GM18907 (cell line): ENCODE data around the gene FBLN2.

Experiments used
- ATAC-seq: cut with Tn5 transposase; IDR thresholded peaks from one replicate; pipeline ENCODE4 v1.9.1; 2021; ENCODE audit warnings: mild to moderate bottlenecking, moderate library complexity; ENCODE audit not compliant: unreplicated experiment

FBLN2 gene

DNA sequence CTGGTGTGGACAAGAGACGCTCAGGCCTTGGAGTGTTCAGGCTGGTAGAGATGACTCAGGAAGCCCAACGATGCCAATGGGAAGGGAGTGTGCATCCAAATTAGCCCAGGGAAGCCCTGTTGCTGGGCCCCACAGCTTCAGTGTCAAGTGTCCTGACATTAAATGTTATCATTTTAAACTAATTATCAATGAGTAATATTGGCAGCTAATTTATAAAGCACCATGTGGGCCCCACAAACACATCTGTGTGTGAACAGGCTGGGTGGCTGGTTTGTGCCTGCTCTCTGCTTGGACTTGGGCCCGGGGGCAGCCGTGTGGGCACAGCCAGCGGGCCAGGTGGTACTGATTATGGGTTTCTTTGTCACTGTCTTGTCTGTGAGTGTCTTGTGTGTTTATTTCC lies 15.0 kb downstream of the FBLN2 start:
- ATAC-seq: no peak

DNA sequence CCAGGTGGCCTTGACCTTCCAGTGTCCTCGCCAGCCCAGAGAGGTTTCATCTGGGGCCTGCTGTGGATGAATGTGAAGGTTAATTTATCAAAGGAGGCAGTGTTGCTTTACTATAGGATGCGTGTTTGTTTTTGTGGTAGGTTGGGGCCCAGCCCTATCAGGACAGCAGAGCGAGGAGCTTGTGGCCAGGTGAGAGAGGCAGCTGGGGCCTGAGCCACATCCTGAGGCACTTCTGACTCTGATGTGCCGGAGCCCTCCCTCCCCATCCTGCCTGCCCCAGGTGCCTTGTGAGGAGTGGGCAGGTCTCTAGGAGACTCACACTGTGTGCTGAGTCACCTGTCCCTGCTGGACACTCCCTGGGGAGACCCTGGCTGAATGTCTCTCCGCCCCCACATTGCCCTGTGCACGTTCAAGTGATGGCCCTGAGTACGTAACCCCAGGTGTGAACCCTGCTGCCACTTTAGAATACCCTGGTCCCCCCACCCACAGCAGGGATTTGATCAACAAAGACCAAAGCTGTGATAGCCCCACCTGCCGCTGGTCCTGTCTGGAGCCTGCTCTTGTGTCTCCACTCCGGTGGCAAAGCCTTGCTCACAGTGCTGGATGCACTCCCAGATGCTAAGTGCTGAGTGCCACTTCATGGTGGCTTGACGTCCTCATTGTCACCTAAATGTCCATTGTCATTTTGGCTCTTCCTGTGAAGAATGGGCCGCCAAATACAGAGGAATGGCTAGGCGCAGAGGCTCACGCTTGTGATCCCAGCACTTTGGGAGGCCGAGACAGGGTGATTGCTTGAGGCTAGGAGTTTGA lies 16.0 kb downstream of the FBLN2 start:
- ATAC-seq: no peak

DNA sequence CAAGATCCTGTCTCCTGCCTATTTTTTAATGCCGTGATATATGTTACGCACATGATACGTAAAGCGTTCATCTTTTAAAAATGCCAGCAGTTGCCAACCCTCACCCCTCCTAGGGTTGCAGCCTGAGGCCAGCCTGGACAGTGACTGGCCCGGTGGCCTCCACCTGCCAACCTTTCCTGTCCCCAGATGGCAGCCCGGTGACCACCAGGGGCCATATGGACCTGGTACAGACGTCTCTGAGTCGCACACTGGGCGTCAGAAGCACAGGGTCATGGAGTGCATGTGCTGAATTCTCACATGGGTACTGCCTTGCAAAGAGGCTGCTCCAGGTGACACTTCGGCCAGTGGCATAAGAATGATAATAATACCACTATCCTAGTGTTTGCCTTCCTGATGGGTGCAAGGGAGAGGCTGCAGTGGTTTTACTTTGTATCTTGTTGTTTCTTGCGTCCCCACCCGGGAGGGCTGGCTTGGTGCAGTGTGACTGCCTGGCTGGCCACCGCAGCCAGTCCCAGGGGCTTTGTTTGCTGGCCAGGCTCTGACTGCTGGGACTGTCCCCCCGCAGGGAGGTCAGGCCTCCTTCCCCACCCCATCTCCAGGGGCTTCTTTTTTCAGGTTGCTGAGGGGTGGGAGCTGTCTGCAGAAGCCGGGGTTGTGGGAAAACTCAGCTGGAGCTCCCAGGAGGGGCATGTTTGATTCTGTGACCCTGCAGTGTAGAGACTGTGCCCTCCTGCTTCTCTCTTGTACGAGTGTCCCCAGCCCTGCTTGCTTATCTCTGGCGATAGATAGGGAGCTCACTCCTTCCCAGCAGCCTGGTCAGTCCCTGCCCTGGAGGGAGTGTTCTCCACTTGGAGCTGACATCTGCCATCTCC lies 16.9 kb downstream of the FBLN2 start:
- ATAC-seq: no peak

DNA sequence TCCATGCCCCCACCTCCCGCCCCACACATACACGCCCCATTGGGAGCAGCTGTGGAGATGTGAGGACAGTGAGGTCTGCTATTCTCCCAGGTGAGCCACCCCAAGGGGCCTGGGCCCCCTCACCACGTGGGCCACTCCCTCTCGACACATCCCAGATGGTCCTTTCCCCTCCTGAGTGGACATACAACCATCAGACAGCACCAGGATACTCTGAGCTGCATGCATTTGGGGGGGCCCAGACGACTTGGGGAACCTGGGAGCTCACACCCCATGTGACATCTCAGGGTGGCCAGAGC lies 17.5 kb downstream of the FBLN2 start:
- no peak for ATAC-seq

DNA sequence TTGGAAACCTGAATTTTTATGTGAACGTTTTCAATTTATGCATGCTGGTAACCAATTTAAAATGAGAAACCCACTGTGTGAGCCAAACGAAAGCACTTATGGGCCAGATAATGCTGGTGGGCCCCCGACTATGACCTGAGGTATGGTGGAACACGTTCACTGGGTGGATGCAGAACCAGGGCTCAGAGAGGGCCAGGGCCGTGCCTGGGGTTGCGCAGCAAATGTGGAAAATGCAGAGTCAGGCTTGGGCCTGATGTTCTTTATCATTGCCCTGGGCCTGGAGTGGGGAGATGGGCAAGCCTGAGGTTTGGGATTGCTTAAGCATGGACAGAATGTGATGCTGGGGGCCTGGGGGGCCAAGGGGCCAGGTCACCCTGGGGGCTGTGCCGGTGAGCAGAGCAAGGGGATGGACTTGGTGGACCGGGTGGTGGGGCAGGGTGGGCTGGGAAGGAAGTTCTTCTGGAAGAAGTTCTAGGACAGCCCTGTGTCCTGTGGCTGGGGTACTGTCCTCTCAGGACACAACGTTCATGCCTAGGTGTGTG lies 17.9 kb downstream of the FBLN2 start:
- no peak for ATAC-seq

DNA sequence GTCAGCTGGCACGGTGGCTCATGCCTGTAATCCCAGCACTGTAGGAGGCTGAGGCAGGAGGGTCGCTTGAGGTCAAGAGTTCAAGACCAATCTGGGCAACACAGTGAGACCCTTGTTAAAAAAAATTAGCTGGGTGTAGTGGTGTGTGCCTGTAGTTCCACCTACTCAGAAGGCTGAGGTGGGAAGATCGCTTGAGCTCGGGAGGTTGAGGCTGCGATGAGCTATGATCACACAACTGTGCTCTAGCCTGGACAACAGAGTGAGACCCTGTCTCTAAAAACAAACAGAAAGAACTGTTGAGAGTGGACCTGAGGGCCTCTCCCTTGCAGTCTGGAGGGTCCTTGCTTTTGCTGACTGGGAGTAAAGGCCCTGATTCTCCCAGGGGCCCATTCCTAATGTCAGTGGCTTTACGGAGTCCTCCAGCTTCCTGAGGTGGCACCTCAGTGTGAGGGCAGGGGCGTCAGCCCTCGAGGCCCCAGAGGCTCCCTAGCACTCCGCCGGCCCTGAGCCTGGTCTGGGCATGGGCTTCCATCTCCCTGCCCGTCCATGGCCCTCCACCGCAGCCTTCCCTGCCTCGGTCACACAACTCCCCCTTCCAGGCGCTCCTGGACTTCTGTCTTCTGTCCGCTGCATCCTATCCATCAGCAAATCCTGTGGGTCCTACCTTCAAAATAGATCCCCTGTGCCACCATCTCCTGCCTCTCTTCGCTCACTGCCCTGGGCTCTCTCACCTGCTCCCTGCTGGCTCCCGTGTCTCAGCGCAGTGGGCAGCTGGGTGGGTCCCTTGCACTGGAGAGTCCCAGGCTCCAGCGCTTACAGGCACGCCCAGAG lies 19.0 kb downstream of the FBLN2 start:
- no peak for ATAC-seq

DNA sequence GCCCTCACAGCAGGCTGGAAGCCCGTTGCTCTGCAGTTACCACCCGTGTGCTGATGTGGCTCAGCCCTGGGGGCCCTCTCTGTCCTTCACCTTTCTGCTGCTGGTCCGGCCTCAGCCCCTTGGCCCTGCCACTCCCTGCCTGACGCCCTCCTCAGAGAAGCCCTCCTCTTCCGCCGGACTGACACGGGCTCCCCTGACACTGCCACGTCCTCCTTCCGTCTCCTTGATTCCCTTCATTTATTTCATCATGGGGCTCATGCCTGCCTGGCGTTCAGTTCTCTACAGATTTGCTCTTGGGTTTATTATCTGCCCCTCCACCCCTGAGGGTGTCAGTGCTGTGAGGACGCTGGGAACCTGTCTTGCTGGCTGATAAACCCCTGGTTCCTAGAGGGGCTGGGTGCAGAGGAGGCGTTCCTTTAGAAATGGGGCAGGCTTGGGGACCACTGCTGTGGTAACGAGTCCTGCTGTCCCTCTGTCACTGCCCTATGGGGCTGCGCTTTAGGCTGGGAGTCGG lies 19.6 kb downstream of the FBLN2 start:
- no peak for ATAC-seq

DNA sequence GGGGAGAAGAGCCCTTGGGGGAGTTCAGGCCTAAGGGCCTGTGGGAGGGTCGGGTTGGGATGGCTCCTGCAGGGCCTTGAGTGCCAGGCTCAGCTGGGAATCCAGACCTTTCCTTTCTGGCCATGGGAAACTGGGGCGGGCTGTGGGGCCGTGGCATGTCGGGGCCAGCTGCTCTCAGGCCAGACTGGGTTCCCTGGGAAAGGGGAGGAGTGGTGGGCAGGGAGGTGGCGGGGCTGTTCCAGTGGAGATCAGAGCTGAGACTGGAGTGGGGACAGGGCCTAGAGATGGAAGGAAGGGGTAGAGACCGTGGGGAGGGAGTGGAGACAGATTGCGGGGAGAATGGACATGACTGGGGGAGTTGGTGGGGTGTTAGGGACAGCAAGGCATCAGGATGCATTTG lies 20.3 kb downstream of the FBLN2 start:
- no peak for ATAC-seq

DNA sequence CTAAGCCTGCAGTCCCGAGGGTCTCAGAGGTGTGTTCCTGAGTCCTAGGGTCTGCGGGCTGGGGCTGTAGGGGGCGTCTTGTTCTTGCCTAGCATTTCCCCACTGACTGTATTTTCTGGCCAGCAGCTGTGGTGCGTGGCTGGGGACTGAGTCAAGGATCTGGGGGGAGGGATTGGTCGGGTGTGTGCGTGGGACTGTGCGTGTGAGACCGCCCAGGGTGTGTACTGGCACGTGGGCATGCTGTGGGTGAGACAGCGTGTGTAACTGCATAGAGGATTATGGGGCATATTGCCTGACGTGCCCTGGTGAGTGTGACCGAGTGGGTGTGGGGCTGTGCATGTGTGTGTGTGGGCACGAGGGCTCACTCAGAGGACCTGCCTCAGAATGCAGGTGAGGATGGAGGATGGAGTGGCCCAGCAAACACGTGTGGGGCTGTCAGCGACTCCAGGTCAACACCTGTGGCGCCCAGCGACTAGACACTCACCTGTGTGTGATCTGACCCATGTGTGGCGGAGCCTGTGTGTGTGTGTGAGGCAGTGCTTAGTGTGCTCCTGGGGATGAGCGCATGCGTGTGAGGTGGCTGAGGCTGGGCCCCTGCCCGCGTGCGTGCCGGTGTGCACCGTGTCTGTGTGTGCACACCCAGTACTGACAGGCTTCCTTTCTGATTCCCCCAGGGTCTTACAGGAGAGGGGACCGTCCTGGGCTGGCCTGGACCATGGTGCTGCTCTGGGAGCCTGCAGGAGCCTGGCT lies 20.9 kb downstream of the FBLN2 start:
- no peak for ATAC-seq

DNA sequence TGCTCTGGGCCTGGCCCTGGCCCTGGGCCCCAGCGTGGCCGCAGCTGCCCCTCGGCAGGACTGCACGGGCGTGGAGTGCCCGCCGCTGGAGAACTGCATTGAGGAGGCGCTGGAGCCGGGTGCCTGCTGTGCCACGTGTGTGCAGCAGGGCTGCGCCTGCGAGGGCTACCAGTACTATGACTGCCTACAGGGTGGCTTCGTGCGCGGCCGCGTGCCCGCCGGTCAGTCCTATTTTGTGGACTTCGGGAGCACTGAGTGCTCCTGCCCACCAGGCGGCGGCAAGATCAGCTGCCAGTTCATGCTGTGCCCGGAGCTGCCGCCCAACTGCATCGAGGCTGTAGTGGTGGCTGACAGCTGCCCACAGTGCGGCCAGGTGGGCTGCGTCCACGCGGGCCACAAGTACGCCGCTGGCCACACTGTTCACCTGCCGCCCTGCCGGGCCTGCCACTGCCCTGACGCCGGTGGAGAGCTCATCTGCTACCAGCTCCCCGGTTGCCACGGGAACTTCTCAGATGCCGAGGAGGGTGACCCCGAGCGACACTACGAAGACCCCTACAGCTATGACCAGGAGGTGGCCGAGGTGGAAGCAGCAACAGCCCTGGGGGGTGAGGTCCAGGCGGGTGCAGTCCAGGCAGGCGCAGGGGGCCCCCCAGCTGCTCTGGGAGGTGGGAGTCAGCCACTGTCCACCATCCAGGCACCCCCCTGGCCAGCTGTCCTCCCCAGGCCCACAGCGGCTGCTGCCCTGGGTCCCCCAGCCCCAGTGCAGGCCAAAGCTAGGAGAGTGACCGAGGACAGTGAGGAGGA lies 21.7 kb downstream of the FBLN2 start:
- no peak for ATAC-seq

DNA sequence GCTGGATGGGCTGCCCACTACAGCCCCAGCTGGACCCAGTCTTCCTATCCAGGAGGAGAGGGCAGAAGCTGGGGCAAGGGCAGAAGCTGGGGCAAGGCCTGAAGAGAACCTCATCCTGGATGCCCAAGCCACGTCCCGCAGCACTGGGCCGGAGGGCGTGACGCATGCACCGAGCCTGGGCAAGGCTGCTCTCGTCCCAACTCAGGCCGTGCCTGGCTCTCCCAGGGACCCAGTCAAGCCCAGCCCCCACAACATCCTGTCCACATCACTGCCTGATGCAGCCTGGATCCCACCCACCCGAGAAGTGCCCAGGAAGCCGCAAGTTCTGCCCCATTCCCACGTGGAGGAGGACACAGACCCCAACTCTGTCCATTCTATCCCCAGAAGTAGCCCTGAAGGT lies 22.3 kb downstream of the FBLN2 start:
- ATAC-seq: no peak

DNA sequence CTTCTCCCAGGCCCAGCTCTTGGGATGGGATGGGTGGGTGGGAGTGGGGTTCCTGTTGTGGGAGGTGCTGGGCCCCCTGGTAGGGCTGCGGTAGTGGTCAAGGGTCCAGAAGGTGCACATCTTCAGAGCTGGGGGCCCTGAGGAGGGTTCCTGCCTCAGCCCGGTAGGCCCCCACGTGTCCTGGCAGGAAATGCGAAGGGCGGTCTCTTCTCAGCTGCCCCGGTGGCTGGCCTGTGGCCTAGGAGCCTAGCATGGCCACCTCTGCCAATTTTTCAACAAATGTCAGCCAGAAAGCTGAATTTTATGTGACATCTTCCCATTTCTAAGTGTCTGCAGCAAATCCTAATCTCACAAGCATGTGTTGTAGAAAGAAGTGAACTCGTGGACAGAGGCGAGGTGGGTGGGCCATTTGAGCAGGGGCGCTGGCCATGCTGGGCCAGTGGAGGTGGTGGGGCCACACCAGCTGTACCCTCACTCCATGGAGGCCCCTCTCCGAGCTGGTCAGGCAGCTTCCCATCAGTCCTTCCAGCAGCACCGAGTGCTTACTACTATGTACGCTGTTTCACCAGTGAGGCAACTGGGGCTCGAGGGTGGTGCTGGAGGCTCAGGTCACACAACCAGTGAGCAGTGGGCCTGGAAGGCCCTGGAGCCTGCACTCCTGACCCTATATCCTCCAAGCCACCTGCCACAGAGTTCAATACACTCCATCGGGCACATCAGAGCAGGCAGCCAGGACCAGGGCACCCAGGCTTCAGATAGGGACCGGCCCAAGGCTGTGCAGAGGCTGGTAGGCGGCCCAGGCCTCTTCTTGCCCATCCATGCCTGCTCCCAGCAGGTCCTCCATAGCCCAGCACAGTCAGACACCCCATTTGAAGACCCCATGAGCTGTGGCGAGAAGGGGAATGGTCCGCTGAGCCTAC lies 23.2 kb downstream of the FBLN2 start:
- ATAC-seq: no peak

DNA sequence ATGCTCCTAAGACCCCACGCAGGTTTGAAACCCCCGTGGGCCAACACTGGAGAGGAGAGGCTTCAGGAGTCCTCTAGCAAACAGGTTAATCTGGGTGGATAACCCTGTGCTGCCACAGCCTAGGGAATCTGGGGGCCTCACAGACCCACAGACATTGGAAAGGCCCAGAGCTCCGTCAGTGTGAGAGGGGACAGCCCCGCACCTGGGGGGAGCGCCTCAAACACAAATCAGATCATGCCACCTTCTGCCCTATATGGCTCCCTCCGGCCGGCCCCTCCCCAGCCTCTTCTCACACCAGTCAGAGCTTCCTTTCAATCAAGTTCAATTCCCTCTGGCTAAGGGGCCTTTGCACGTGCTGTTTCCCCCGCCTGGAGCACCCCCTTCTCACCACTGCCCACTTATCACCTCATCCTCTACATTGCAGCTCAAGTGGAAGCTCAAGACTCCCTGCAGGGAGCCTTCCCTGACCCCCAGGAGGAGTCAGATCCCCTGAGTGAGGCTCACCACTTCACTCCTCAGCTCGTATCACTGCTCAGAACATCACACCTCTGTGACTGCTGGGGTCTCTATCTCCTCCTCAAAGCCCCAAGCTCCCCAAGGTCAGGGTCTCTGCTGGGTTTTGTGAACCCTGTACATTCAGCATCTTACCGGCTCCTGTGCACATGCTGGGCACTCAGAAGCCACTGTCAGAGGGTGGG lies 24.1 kb downstream of the FBLN2 start:
- ATAC-seq: no peak

DNA sequence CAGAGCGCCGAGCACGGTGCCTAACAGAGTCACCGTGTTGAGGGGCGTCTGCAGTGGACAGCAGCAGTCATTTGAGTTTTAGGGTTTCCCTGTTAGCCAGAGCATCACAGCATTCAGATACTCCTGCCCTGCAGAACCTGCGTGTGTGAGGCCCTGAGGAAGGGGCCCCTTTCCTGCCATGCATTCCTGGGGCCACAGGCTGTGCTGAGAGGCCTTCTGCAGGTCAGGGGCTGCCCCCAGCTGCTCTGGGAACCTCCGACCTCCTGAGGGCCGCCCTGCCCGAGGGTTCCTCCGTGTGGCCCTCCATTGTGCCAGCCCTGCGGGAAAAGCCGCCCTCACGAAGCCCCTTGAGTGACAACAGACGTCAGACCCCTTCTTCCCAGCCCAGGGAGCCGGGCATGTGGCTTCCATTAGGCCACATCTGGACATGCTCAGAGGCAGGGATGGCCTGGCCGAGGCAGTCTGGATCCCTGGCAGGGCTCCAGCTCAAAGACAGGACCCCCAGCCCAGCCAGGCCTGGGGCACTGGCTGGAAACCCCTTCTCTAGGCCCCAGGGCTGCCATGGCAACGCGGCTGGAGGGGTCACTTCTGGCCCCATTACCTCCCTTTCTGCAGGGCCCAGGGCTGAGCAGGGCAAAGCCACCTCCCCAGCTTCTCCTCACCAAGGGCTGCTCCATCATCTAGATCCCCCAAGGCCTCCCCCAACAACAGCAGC lies 25.3 kb downstream of the FBLN2 start:
- ATAC-seq: no peak

DNA sequence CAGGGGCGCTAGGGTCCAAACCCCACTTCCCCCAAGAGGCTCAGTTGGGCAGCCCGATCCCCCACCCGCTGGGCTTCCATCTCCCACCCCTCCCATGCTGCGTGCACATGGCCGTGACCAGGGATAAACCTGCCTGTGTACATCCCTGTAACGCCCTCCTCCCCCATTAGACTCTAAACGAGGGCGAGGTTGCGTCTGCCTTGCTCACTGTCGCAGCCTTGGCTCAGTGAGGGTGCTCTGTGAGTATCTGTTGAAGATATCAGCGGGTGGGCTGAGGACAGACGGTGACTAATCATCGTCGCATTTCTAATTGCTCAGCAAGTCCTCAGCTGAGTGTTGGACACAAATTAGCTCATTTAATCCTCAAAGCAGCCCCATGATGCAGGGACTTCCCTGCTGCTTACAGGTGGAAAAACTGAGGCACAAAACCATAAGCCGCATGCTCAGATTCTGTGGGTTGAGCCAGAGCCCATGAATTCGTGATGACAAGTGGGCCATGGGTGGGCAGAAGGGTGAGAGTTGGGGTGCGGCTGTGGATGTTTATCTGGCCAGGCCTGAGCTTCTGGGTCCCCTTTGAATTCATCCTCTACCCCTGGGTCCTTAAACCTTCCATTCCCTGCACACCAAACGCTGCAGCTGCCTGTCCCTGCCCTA lies 26.0 kb downstream of the FBLN2 start:
- ATAC-seq: no peak

DNA sequence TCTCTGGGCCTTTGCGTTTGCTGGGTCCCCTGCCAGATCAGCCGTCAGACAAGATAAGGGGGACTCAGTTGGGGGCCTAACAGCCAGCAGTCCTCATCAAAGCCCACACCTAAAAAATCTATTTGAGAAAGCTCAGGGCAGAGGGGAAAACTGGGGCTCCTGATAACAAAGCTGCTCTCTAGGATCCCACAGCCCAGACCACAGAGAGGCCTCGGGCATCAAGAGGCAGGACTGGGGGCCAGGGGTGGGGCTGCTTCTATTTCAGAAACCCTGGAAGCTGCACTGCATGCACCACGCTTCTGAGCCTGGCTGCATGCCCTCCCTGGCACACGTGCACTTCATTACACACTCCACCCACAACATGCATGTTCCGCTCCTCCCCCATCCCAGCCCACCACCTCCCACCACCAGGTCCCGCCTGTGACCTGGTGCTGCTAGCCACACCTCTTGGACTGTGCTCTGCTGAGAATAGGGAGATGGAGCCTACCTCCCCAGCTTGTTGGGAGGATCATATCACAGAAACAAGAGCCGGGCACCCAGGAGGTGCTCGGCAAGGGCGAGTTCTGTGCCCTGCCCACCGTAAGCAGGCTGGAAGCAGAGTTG lies 26.6 kb downstream of the FBLN2 start:
- no peak for ATAC-seq
